CD8-positive, alpha-beta memory T cell (primary cell): ENCODE results near the gene CLEC4E. TPM values are rescaled to one million over a fixed set of nuclear protein-coding genes. Genes with fewer than 3 reads are reported as not detected.
"Not testable (repeated sequence)": the region's sequence is repeated elsewhere in the genome, so short reads cannot be mapped to it uniquely, and the experiment has no call there.

Experiments
- CTCF ChIA-PET: fragments of 350-600 bp; sonication (Branson Sonifier 250); formaldehyde crosslinking; loops from one replicate; lab custom pipeline; 2021; ENCODE audit warnings: antibody characterized with exemption; lab: Charles Lee
- POLR2A ChIA-PET: fragments of 350-600 bp; sonication (Branson Sonifier 250); formaldehyde crosslinking; loops from one replicate; lab custom pipeline; 2021; ENCODE audit warnings: antibody characterized with exemption; lab: Charles Lee
- DNase-seq, 5 donors: peaks; one replicate each; pipeline versions ENCODE4 v3.0.0 to v3.0.0-alpha.2; 2020 to 2022; ENCODE audit warnings: mixed read lengths in 1 of 5
- H3K27ac ChIP-seq: one replicate; pipeline ENCODE4 v1.7.0; 2013; ENCODE audit warnings: low read depth, mild to moderate bottlenecking, low read length, moderate library complexity
- H3K27me3 ChIP-seq: 2 replicates; pipeline ENCODE4 v1.7.0; 2013; ENCODE audit warnings: low read length, mild to moderate bottlenecking; ENCODE audit not compliant: insufficient read depth, poor library complexity, severe bottlenecking
- H3K36me3 ChIP-seq: 2 replicates; pipeline ENCODE4 v1.7.0; 2013; ENCODE audit warnings: mild to moderate bottlenecking, low read length, moderate library complexity; ENCODE audit not compliant: insufficient read depth
- H3K4me1 ChIP-seq: 2 replicates; pipeline ENCODE4 v1.7.0; 2013; ENCODE audit warnings: mild to moderate bottlenecking, low read length, moderate library complexity; ENCODE audit not compliant: insufficient read depth
- H3K4me3 ChIP-seq: 2 replicates; pipeline ENCODE4 v1.7.0; 2013; ENCODE audit warnings: mild to moderate bottlenecking, low read length
- H3K9me3 ChIP-seq: 2 replicates; pipeline ENCODE4 v1.7.0; 2013; ENCODE audit warnings: mild to moderate bottlenecking, low read length
- H3K27ac Mint-ChIP-seq, 8 donors: one replicate each; pipeline ENCODE4 v1.8.0; 2020 to 2021; ENCODE audit warnings: mixed read lengths in 8 of 8, mild to moderate bottlenecking in 6 of 8, inconsistent platforms in 3 of 8, moderate library complexity in 3 of 8
- H3K27me3 Mint-ChIP-seq, 2 donors: one replicate each; pipeline ENCODE4 v1.8.0; 2020 to 2021; ENCODE audit warnings: mixed read lengths in 2 of 2, mild to moderate bottlenecking in 1 of 2, moderate library complexity in 1 of 2
- H3K36me3 Mint-ChIP-seq, 3 donors: one replicate each; pipeline ENCODE4 v1.8.0; 2020 to 2021; ENCODE audit warnings: mixed read lengths in 3 of 3, inconsistent platforms in 1 of 3, mild to moderate bottlenecking in 1 of 3
- H3K4me1 Mint-ChIP-seq, 3 donors: one replicate each; pipeline ENCODE4 v1.8.0; 2020 to 2021; ENCODE audit warnings: mixed read lengths in 3 of 3, inconsistent platforms in 1 of 3, mild to moderate bottlenecking in 1 of 3
- H3K4me3 Mint-ChIP-seq, 7 donors: one replicate each; pipeline ENCODE4 v1.8.0; 2020 to 2021; ENCODE audit warnings: mixed read lengths in 7 of 7, mild to moderate bottlenecking in 6 of 7, moderate library complexity in 4 of 7, inconsistent platforms in 2 of 7
- H3K9me3 Mint-ChIP-seq, 5 donors: one replicate each; pipeline ENCODE4 v1.8.0; 2020 to 2022; ENCODE audit warnings: mixed read lengths in 5 of 5, mild to moderate bottlenecking in 3 of 5, moderate library complexity in 2 of 5, inconsistent platforms in 1 of 5
- polyA plus RNA-seq: library from polyadenylated mRNA; unstranded; fragments of 300-500 nt; fragmentation: Illumina TruSeq; gene quantifications from one replicate; pipeline ENCODE4 v1.2.3, GENCODE V29; 2021
- total RNA-seq, 2 experiments: library from RNA; stranded (reverse); gene quantifications; one replicate each; pipeline ENCODE4 v1.2.3, GENCODE V29; 2021

Gene CLEC4E, protein sequence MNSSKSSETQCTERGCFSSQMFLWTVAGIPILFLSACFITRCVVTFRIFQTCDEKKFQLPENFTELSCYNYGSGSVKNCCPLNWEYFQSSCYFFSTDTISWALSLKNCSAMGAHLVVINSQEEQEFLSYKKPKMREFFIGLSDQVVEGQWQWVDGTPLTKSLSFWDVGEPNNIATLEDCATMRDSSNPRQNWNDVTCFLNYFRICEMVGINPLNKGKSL
- total RNA-seq, result not detected
- polyA plus RNA-seq, result not detected

DNA sequence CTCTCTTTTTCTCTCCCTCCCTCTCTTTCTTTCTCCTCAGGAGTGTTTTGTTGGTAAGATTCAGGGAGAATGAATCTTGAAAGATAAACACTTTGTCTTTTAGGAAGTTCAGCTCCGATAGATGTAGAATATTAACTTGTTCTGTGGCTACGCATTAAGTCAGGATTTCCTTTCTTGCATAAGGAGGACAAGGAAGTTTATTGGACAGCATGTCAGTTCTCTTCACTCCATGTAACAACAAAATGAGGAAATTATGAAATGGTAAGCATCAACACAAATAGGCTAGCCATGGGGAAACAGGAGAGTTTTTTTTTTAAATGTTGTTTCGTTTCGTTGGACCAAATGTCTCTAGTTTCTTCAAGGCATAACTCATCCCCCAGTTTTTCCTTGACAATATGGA, at the start of gene CLEC4E:
Gene CLEC4E, minus strand, starts transcription at position 75 of the 400 bp plus-strand sequence. CDS start 108 bp downstream, outside the sequence.
- Mint-ChIP-seq H3K27ac (peak within 1 kb of the TSS in 1 of 8 donors; percentile 55), H3K27me3 (peaks cover 28 to 50% of the 10 kb centered on the region in 2 donors), H3K4me1 (peaks cover 9 to 14% (median 10%) of the 10 kb centered on the region in 3 donors)
- H3K4me1 ChIP-seq, H3K4me3 Mint-ChIP-seq, H3K9me3 ChIP-seq, H3K27ac ChIP-seq, H3K36me3 Mint-ChIP-seq, DNase-seq, POLR2A ChIA-PET, H3K4me3 ChIP-seq, H3K9me3 Mint-ChIP-seq, H3K36me3 ChIP-seq: not testable (repeated sequence)
- CTCF ChIA-PET, result interaction anchor here (1.4 kb wide), 1 partner anchor 350 kb away, joined by 3 read pairs; no protein-coding TSS in a partner anchor
- peaks cover 10% of the 10 kb centered on the region for H3K27me3 ChIP-seq

DNA sequence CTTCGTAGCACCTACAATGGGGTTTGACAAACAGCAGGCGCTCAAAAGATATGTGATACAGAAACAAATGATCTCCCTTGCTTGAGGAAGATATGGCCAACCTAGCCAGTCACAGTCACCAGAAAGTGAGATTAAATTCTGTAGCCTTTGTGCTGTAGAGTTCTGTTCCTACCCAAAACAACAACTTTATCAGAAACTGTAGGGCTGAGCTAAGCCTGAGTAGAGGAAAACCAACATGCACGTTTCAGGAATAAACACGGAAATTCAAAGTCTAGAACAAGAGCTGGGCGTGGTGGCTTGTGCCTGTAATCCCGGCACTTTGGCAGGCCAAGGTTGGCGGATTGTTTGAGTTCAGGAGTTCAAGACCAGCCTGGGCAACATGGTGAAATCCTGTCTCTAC, 49.0 kb upstream of the CLEC4E start:
- H3K9me3 ChIP-seq, result no peaks in the 10 kb centered on the region
- ChIA-PET POLR2A (no interaction called here), CTCF (interaction anchor here (1.3 to 1.5 kb wide), 2 partner anchors 29 to 301 kb away, joined by 3 to 5 read pairs; no protein-coding TSS in a partner anchor)
- no peak overlapping the region for H3K4me3 Mint-ChIP-seq
- DNase-seq, result no peak
- H3K4me3 ChIP-seq, result no peak overlapping the region
- H3K27me3 Mint-ChIP-seq, result peaks cover 0 to 3% of the 10 kb centered on the region in 2 donors
- no peaks in the 10 kb centered on the region for H3K4me1 ChIP-seq
- no peak overlapping the region for H3K27ac Mint-ChIP-seq
- no peaks in the 10 kb centered on the region for H3K27me3 ChIP-seq
- no peaks in the 10 kb centered on the region for H3K36me3 ChIP-seq
- H3K4me1 Mint-ChIP-seq, result peaks cover 9 to 10% (median 10%) of the 10 kb centered on the region in 3 donors
- H3K27ac ChIP-seq, result no peak overlapping the region
- H3K9me3 Mint-ChIP-seq, result peaks cover 0 to 2% (median 0%) of the 10 kb centered on the region in 5 donors
- no peaks in the 10 kb centered on the region for H3K36me3 Mint-ChIP-seq

DNA sequence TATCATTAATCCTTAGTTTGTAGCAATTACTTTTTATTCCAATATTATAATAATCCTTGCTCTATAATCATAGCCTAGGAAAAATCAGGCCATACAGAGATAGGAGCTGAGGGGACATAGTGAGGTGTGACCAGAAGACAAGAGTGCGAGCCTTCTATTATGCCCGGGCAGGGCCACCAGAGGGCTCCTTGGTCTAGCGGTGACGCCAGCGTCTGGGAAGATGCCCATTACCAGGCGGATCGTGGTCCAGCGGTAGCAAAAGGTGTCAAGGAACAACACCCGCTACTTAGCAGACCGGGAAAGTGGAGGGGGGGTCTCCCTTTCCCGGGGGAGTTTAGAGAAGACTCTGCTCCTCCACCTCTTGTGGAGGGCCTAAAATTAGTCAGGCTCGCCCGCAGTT, 43.8 kb upstream of the CLEC4E start:
- POLR2A ChIA-PET, H3K9me3 ChIP-seq, H3K27ac Mint-ChIP-seq, H3K27me3 Mint-ChIP-seq, H3K4me3 Mint-ChIP-seq, H3K27ac ChIP-seq, H3K9me3 Mint-ChIP-seq, H3K4me3 ChIP-seq, H3K4me1 Mint-ChIP-seq, DNase-seq, CTCF ChIA-PET, H3K27me3 ChIP-seq, H3K36me3 Mint-ChIP-seq, H3K36me3 ChIP-seq, H3K4me1 ChIP-seq: not testable (repeated sequence)

DNA sequence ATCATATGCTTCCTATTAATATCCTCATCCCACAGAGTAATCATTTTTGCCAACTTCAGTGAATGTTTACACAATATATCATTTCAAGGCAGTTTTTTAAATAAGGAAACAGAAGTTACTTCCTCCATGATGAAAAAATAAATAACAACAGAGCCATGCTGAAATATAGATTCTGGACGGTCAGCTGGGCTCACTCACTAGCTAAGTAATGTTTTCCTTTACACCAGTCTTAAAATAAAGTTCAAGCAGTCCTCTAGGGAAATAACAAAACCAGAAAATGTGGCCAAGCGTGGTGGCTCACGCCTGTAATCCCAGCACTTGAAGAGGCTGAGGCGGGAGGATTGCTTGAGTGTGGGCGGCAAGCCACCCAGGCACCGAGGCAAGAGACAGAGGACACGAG, 43.3 kb upstream of the CLEC4E start:
- Histone ChIP-seq H3K9me3 (no peaks in the 10 kb centered on the region), H3K4me3 (no peak overlapping the region), H3K4me1 (no peaks in the 10 kb centered on the region), H3K27me3 (no peaks in the 10 kb centered on the region), H3K36me3 (no peaks in the 10 kb centered on the region), H3K27ac (no peak overlapping the region)
- Mint-ChIP-seq H3K27ac (no peak overlapping the region), H3K36me3 (no peaks in the 10 kb centered on the region), H3K4me3 (no peak overlapping the region), H3K4me1 (no peaks in the 10 kb centered on the region), H3K27me3 (peaks cover 0 to 1% of the 10 kb centered on the region in 2 donors), H3K9me3 (no peaks in the 10 kb centered on the region)
- no peak for DNase-seq
- CTCF ChIA-PET, result no interaction called here
- POLR2A ChIA-PET, result no interaction called here

DNA sequence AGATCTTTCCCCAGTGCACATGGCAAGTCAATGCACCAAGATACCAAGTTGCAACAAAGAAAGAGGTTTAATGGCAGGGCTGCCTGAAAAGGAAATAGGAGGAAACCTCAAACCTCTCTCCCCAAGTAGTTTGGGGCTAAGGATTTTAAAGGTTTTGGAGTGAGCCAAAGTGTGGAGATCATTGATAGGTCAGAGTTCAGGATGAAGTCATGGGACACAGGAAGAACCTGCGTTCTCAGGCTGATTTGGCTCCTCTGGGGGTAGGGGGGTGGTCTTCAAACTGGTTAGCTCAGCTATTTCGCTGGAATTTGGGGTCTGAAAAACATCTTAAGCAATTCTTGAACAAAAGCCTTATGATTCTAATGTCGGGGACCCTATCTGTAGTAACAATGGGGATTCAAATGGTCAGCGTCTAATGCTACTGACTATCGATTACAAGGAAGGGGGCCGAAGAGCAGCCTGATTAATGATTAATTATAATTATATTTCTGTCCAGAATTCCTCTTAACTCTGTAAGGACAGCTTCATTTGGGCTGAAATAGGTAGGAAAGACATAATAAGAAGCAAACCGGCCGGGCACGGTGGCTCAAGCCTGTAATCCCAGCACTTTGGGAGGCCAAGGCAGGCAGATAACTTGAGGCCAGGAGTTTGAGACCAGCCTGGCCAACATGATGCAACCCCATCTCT, 40.5 kb upstream of the CLEC4E start:
- no peaks in the 10 kb centered on the region for H3K36me3 ChIP-seq
- no peaks in the 10 kb centered on the region for H3K9me3 Mint-ChIP-seq
- CTCF ChIA-PET, result interaction anchor here (1.0 kb wide), 1 partner anchor 37 kb away, joined by 3 read pairs; no protein-coding TSS in a partner anchor
- H3K4me3 Mint-ChIP-seq, result no peak overlapping the region
- no peaks in the 10 kb centered on the region for H3K36me3 Mint-ChIP-seq
- no peaks in the 10 kb centered on the region for H3K4me1 ChIP-seq
- no peak overlapping the region for H3K4me3 ChIP-seq
- POLR2A ChIA-PET, result no interaction called here
- peaks cover 0 to 2% of the 10 kb centered on the region in 2 donors for H3K27me3 Mint-ChIP-seq
- H3K27ac Mint-ChIP-seq, result peak overlapping the region in 1 of 8 donors; percentile 15
- H3K27ac ChIP-seq, result no peak overlapping the region
- no peaks in the 10 kb centered on the region for H3K9me3 ChIP-seq
- no peaks in the 10 kb centered on the region for H3K4me1 Mint-ChIP-seq
- DNase-seq, result no peak
- H3K27me3 ChIP-seq, result no peaks in the 10 kb centered on the region

DNA sequence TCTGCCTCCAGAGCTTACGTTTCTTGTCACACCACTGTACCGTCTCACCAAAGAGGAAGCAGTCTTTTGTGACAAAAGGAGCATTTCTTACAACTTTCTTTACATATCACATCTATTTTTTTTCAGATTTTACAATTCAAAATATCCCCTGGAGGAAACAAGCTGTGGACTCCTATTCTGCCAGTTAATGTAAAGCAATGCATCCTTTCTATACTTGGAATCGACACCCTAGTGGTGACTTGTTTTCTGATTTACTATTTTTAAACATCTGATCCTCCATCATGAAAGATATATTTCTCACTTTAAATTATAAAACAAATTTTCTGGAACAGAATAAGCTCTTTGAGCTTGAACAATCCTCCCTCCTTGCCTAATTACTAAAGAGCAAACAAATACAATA, 37.2 kb upstream of the CLEC4E start:
- Mint-ChIP-seq H3K27ac (no peak overlapping the region), H3K36me3 (peaks cover 0 to 9% (median 0%) of the 10 kb centered on the region in 3 donors), H3K27me3 (peaks cover 1 to 3% of the 10 kb centered on the region in 2 donors), H3K9me3 (no peaks in the 10 kb centered on the region), H3K4me1 (peaks cover under 1 to 5% (median 5%) of the 10 kb centered on the region in 3 donors), H3K4me3 (no peak overlapping the region)
- CTCF ChIA-PET, result interaction anchor here (1.3 kb wide), 1 partner anchor 9 kb away, joined by 3 read pairs; no protein-coding TSS in a partner anchor
- Histone ChIP-seq H3K36me3 (no peaks in the 10 kb centered on the region), H3K4me3 (no peak overlapping the region), H3K9me3 (no peaks in the 10 kb centered on the region), H3K27me3 (no peaks in the 10 kb centered on the region), H3K27ac (no peak overlapping the region), H3K4me1 (no peaks in the 10 kb centered on the region)
- POLR2A ChIA-PET, result no interaction called here
- no peak for DNase-seq

DNA sequence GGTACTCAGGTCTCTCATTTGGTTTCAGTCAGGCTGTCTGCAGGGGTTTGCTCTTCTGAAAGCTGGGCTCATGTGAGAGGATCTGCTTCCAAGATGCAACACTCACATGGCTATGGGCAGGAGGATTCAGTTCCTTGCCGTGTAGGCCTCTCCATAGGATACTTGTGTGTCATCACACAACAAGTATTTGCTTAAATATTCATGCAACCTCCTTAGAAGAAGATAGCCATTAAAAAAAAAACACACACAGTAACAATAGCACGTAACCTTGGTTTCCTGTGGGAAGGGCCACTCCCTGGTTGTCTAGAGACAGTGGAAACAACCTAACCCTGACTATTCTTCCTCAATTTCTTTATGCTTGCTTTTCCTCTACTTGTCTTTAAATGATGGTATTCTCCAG, 31.8 kb upstream of the CLEC4E start:
- no peaks in the 10 kb centered on the region for H3K27me3 ChIP-seq
- H3K27me3 Mint-ChIP-seq, result peaks cover 1 to 3% of the 10 kb centered on the region in 2 donors
- H3K36me3 ChIP-seq, result no peaks in the 10 kb centered on the region
- H3K27ac Mint-ChIP-seq, result peak overlapping the region; percentile 3 to 90 (median 68)
- ChIA-PET POLR2A (no interaction called here), CTCF (interaction anchor here (2.7 kb wide), 1 partner anchor 28 kb away, joined by 11 read pairs; no protein-coding TSS in a partner anchor)
- peak in 2 of 5 donors; percentile 7 to 19 for DNase-seq
- no peak overlapping the region for H3K4me3 ChIP-seq
- H3K4me1 Mint-ChIP-seq, result peaks cover 12 to 17% (median 15%) of the 10 kb centered on the region in 3 donors
- peaks cover 6% of the 10 kb centered on the region for H3K4me1 ChIP-seq
- H3K4me3 Mint-ChIP-seq, result peak overlapping the region in 5 of 7 donors; percentile 12 to 72 (median 58)
- no peaks in the 10 kb centered on the region for H3K9me3 Mint-ChIP-seq
- no peaks in the 10 kb centered on the region for H3K9me3 ChIP-seq
- H3K27ac ChIP-seq, result no peak overlapping the region
- H3K36me3 Mint-ChIP-seq, result peaks cover 0 to 9% (median 0%) of the 10 kb centered on the region in 3 donors

DNA sequence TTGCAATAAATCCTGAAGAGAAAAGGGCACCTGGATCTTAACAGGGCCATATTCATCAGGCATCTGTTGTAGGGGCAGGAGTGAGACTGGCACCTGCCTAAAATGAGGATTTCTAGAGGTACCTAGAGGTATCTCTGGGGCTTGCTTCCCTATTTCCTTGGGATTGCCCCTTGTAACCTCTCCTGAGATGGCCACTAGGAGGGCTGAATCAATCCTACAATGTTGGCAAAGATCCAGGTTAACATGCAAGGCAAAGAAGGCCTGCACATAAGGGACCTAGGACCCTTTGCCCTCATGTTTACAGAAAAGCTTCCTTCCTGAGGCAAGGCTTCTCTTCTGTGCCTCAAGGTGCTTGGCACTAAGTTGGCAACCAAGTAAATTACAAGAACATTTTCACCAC, 25.8 kb upstream of the CLEC4E start:
- no peak for DNase-seq
- CTCF ChIA-PET, result interaction anchor here (4.5 kb wide), 1 partner anchor 22 kb away, joined by 17 read pairs; no protein-coding TSS in a partner anchor
- no peak overlapping the region for H3K27ac ChIP-seq
- peaks cover 3 to 4% of the 10 kb centered on the region in 2 donors for H3K27me3 Mint-ChIP-seq
- H3K4me1 ChIP-seq, result no peaks in the 10 kb centered on the region
- H3K27ac Mint-ChIP-seq, result no peak overlapping the region
- H3K36me3 ChIP-seq, result no peaks in the 10 kb centered on the region
- POLR2A ChIA-PET, result no interaction called here
- peaks cover 6% of the 10 kb centered on the region for H3K9me3 ChIP-seq
- peaks cover 0 to 21% (median 0%) of the 10 kb centered on the region in 3 donors for H3K36me3 Mint-ChIP-seq
- no peak overlapping the region for H3K4me3 ChIP-seq
- no peaks in the 10 kb centered on the region for H3K4me1 Mint-ChIP-seq
- no peaks in the 10 kb centered on the region for H3K27me3 ChIP-seq
- H3K4me3 Mint-ChIP-seq, result no peak overlapping the region
- peaks cover 2 to 20% (median 6%) of the 10 kb centered on the region in 5 donors for H3K9me3 Mint-ChIP-seq
